ENCODE results near the gene TRMT112.
A peak's percentile ranks its signal among the peaks of the same experiment; 100 is the strongest.

TRMT112 gene

GRCh38 chr11:64267207-64267945, 50.0 kb downstream of the TRMT112 start:
- no peak for TF ChIP-seq CTCF (conservative IDR thresholded peaks at IDR 0.05)
- peak overlapping the region; percentile 100 for H3K27ac ChIP-seq
